ENCODE results near the gene CAMK2A.

DNA sequence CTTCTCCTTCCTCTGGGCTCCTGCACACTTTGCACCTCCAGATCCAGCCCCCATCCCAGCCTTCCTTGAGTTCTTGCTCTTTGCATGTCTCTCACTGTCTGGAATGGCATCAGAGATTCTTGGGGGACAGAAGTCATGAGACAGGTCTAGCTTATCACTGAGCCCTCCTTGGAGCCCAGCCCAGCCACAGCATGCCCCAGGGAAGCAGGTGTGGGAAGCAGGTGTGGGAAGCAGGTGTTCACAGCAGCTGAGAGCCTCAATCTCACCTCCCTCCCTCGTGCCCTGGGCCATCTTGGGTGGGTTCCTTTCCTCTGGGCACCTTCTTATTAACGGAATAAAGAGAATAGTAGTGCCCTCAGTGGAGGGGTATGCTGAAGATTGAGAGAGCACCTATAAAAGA lies 72.5 kb downstream of the CAMK2A start:
- TF ChIP-seq CTCF (IDR thresholded peaks at IDR 0.05) (no peak), ZFX (IDR thresholded peaks at IDR 0.05; ENCODE audit: borderline replicate concordance) (no peak)
